K562 (cell line): ENCODE data around the gene THAP6. TPM values are rescaled to one million over a fixed set of nuclear protein-coding genes. Genes with fewer than 3 reads are reported as not detected.

Source experiments
- AFF4 ChIP-seq: sonication (generic); formaldehyde crosslinking; IDR thresholded peaks from 2 replicates; pipeline ENCODE4 v1.8.0; 2023; ENCODE audit warnings: mild to moderate bottlenecking, missing genetic modification reagents
- ASH1L ChIP-seq: fragments of 450-650 bp; IDR thresholded peaks from 2 replicates; pipeline ENCODE4 v1.6.1; 2018; ENCODE audit warnings: borderline replicate concordance, mild to moderate bottlenecking, low read depth; ENCODE audit not compliant: partially characterized antibody
- CHAMP1 ChIP-seq: fragments of 450-650 bp; IDR thresholded peaks from 2 replicates; pipeline ENCODE4 v1.6.1; 2016; ENCODE audit warnings: mild to moderate bottlenecking
- CREM ChIP-seq: IDR thresholded peaks from 2 replicates; pipeline ENCODE4 v1.6.1; 2014; ENCODE audit warnings: antibody characterized with exemption, low read depth
- E2F4 ChIP-seq: sonication (generic); formaldehyde crosslinking; IDR thresholded peaks from 2 replicates; pipeline ENCODE4 v1.8.0; 2022; ENCODE audit warnings: mild to moderate bottlenecking, low read depth, missing genetic modification reagents
- E2F8 ChIP-seq: fragments of 450-650 bp; IDR thresholded peaks from 2 replicates; pipeline ENCODE4 v1.7.1; 2018; ENCODE audit warnings: mild to moderate bottlenecking, low read depth; ENCODE audit not compliant: partially characterized antibody
- FOXK2 ChIP-seq, 2 experiments: fragments of 450-650 bp; IDR thresholded peaks in 1 of 2; conservative IDR thresholded peaks in 1 of 2; 2 replicates each; pipeline ENCODE4 v1.6.1; 2016; ENCODE audit warnings: low read depth in 2 of 2, mild to moderate bottlenecking in 1 of 2
- NR2C1 ChIP-seq, 2 experiments: fragments of 450-650 bp; IDR thresholded peaks; 2 replicates each; pipeline ENCODE4 v1.6.1; 2017; ENCODE audit warnings: mild to moderate bottlenecking in 2 of 2, antibody characterized with exemption in 1 of 2, inconsistent platforms in 1 of 2, missing compliant biosample characterization in 1 of 2, missing genetic modification characterization in 1 of 2
- RB1 ChIP-seq: fragments of 450-650 bp; IDR thresholded peaks from 2 replicates; pipeline ENCODE4 v1.6.1; 2017; ENCODE audit warnings: low read depth, mild to moderate bottlenecking
- RBM39 ChIP-seq: fragments of 200-400 bp; formaldehyde crosslinking; optimal IDR thresholded peaks from 2 replicates; pipeline ENCODE3; 2018; ENCODE audit warnings: low read depth, low read length
- SIN3B ChIP-seq: fragments of 450-650 bp; IDR thresholded peaks from 2 replicates; pipeline ENCODE4 v1.6.1; 2017; ENCODE audit warnings: low read depth, mild to moderate bottlenecking, moderate library complexity
- TFAP4 ChIP-seq: sonication (generic); formaldehyde crosslinking; IDR thresholded peaks from 2 replicates; pipeline ENCODE4 v1.8.0; 2022; ENCODE audit warnings: missing genetic modification reagents, mild to moderate bottlenecking, moderate library complexity, borderline replicate concordance
- polyA plus RNA-seq, 8 experiments: library from polyadenylated mRNA; depleted of rRNA in 4 of 8; stranded (reverse) in 5 of 8; unstranded in 3 of 8; fragments of >200 nt; fragmentation: Nextera tagmentation in 2 of 8; fragmentation: Illumina TruSeq in 1 of 8; extraction: Ambion mirVana in 2 of 8; extraction: Trizol in 1 of 8; gene quantifications; 2 replicates each; pipeline versions ENCODE4 v1.2.1 to v1.2.3, GENCODE V29; 2011 to 2014; ENCODE audit warnings: inconsistent platforms in 1 of 8, missing spikeins in 1 of 8
- total RNA-seq, 7 experiments: library from RNA; depleted of rRNA in 6 of 7; stranded (reverse); fragments of >200 nt in 6 of 7; fragmentation: Illumina TruSeq in 2 of 7; extraction: Trizol in 2 of 7; gene quantifications; 2 replicates each; pipeline versions ENCODE4 v1.2.1 to v1.2.3, GENCODE V29; 2011 to 2021; ENCODE audit warnings: low replicate concordance in 1 of 7

Gene THAP6
- total and polyA plus RNA-seq, 9 of the 15 experiments (the other 6 are each of a cell fraction or from before 2014, with no cell fraction given): 8.9 to 30.4 (median 17.3) TPM

- TF ChIP-seq AFF4 (CRISPR knock-in tag) (peak; percentile 30; the same call in 1 of the 2 replicates), FOXK2 (conservative IDR thresholded peaks at IDR 0.05 in 1 of 2, IDR thresholded peaks at IDR 0.05 in 1 of 2; ENCODE audit: low read depth in 2 of 2) (peak; percentile 86 to 95), CREM (peak; percentile 86; the same call in 1 of the 2 replicates), CHAMP1 (0 out of 2 replicates have a peak, but pooled peaks have one; percentile 42), E2F4 (CRISPR knock-in tag) (no peak), NR2C1 (IDR thresholded peaks at IDR 0.05) (peak; percentile 84), NR2C1 (tag; IDR thresholded peaks at IDR 0.05) (peak; percentile 69), TFAP4 (CRISPR knock-in tag) (peak; percentile 86; the same call in 1 of the 2 replicates), E2F8 (peak; percentile 91), SIN3B (peak; percentile 62; the same call in 1 of the 2 replicates), RB1 (peak; percentile 43; the same call in 1 of the 2 replicates), ASH1L (peak; percentile 73), RBM39 (peak; percentile 64)
Measured at GRCh38 chr4:75514131-75514948, at the start of gene THAP6, which contains the start of gene RCHY1 (continued).
